HG03432 (cell line): ENCODE results near the gene OR52N5.

Experiments
- ATAC-seq: cut with Tn5 transposase; IDR thresholded peaks from one replicate; pipeline ENCODE4 v1.9.1; 2021; ENCODE audit warnings: mild to moderate bottlenecking, moderate library complexity; ENCODE audit not compliant: unreplicated experiment

Gene OR52N5

DNA sequence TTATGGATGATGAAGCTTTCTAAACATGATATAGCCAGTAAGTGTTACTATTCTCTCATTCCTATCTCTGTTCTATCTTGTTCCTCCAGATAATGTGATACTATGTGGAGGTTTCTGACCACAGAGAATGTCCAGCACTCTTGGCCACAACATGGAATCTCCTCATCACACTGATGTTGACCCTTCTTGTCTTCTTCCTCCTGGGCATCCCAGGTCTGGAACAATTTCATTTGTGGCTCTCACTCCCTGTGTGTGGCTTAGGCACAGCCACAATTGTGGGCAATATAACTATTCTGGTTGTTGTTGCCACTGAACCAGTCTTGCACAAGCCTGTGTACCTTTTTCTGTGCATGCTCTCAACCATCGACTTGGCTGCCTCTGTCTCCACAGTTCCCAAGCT, 56.8 kb downstream of the OR52N5 start:
- no peak for ATAC-seq
